GM18861 (cell line): ENCODE results near the gene NOP14.
A peak's percentile ranks its signal among the peaks of the same experiment; 100 is the strongest.
"Not testable (repeated sequence)": the region's sequence is repeated elsewhere in the genome, so short reads cannot be mapped to it uniquely, and the experiment has no call there.

Experiments
- ATAC-seq: cut with Tn5 transposase; IDR thresholded peaks from one replicate; pipeline ENCODE4 v1.9.1; 2021; ENCODE audit not compliant: unreplicated experiment

Gene NOP14

DNA sequence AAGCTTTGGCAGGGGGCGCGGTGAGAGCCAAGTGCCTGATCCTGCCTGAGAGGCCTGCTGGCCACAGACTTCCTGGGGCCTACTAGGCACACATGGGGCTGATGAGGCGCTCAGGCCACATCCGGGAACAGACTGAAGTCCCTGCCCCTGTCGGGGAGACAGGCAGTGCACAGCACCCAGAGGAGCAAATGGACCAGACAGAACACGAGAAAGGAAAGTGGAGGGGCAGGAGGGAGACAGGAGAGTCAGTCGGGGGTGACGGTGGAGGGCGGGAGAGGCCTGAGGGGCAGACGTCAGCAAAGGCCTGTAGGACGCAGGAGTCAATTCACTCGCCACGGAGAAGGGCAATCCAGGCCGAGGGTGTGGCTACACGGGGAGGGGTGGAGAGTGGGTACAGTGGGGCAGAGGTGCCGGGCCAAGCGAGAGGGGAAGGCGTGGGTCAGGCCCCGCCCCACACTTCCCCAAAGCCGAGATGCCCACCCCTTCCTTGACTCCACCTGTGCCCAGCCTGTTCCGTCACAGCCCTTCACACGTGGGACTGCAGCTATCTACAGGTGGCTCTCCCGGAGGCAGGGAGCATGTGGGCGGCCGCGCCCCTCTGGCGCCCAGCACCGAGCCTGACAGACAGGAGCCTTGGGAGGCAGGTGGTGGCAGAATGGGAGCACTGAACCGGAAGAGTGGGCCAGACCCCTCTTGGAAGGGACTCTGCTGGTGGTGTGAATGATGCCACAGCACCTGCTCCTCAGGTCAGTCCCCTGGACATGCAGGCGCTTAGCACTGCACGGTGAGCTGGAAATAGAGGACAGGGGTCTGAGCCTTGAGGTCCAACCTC, 20.5 kb downstream of the NOP14 start:
- ATAC-seq, result no peak

- no peak for ATAC-seq
Measured at GRCh38 chr4:2942037-2942531, 21.1 kb downstream of the NOP14 start.

DNA sequence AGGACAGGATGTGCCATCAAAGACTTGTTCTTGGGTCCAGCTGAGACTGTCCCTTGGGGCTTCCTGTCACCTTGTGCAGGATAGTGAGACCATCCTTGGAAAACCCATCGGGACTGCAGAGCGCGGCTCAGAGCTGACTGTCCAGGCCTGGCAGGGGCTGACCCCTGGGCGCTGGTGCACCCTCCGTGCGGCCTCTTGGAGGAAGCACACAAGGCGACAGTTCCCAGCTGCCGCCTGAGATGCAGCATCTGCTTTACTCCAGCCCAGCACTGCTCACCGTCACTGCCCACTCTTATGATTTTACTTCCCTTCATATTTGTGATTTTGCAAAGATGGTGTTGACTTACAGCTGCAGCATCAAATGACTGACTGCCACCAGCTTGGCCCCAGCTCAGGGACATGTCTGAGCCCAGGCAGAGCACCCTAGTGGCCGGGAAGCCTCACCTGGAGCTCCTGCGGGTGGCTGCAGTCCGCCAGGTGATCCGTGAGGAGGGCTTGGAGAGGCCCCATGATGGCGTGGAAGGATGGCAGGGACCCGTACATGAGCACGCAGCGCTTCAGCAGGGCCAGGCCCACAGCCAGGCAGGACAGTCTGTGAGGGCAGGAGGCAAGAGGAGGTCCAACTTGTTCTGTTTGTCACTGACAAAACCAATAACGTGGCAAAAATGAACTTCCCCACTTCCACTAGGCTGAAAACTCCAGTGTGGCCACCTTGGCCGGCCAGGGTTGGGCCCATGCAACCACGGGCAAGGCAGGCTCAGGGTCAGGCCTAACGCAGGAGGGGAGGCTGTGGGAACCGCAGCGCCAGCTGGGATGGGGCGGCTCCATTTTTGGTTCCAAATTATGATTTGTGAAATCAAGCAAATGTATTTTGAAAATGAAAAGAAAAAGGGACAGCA, 21.8 kb downstream of the NOP14 start:
- ATAC-seq, result no peak

DNA sequence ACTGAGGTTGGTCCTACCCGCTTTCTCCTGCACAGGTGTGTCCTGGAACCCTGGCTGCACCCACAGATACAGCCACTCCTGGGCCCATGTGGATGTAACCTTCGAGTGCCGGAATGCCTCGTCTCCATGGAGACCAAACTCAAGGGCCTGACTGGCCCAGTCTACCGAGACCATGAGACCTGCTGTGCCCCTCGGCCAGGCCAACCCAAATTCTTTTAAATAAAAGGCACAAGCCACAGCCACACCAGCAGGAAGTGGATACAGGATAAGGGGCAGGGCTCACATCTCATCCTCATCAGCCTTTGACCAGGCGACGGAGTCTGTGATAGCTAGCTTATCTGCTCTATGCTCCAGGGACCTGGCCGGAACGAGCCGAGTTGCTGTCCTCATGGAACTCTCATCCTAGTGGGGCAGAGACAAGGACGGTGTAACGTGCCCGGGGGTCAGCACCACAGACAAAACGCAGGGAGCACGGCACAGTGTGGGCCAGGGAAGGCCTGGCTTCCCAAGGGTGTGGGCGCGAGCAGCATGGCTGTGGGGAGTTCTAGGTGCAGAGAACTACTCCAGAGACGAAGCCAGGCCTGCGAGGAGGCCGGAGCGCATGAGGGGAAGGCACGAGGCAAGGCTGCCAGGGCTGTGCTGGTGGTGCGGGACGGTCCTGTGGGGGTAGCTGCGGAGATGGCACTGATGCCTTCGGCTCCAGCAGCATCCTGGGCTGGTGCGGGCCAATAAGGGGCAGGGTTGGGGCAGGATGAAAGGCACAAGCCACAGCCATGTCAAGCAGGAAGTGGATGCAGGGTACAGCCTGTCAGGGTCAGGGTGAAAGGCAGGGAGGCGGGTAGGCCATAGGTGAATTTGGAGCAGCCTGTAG, 22.7 kb downstream of the NOP14 start:
- no peak for ATAC-seq

DNA sequence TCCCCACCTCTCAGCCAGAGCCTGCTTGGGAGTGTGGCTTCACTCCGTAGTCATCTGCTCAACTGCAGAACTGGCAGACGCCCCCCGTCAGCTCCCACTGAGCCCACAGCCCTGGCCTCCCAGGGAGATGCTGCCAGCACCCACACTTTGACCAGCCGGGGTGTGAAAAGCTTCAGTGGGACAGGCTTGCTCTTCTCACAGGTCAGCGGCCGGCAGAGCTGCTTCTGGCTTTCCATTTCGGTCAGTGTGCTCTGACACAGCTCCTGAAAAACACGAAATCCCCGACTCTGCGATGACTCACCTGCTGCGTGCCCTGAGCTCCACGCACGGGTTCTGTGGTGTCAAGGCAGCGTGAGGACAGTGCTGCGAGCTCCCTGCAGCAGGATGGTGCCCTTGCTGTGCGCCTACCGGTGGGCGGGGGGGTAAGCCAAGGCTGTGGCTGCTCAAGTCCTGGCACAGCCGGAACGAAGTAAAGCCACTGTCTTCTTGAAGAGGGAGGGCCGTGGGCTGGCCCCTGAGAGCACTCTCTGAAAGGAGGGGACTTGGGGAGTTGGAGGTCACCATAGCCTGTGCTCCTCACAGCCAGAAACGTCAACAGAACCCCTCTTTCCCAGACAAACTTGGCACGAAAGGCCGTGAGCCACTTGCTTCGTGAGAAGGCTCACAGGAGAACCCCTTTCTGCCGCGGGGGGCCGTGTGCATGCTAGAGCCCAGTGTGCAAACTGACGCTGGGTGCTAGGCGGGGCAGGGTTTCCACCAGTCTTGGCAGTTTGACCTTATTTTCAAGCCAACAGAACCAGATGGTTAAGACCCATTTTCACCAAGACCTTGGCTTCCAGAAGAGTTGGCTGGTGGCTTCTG, 23.6 kb downstream of the NOP14 start:
- ATAC-seq, result no peak

DNA sequence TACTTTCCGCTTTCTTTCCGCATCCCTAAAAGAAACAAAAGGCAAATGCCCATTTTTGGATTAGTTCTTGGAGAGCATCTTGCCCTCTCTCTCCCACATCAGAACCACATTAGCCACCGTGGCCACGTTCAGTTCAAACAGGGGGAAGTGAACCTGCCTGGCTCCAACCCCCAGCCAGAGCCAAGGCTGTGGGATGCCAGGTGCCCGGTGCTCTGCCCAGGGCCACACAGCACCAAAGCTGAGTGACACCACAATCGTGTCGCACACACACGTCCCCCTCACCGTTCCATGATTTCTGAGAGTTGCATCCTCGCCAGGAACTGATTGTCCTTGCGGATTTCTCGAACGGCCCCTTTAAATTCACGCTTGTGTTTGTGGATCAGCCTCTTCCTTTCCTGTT, 24.3 kb downstream of the NOP14 start:
- ATAC-seq, result no peak

- ATAC-seq, result not testable (repeated sequence)
Measured at GRCh38 chr4:2938411-2938810, 24.8 kb downstream of the NOP14 start.

DNA sequence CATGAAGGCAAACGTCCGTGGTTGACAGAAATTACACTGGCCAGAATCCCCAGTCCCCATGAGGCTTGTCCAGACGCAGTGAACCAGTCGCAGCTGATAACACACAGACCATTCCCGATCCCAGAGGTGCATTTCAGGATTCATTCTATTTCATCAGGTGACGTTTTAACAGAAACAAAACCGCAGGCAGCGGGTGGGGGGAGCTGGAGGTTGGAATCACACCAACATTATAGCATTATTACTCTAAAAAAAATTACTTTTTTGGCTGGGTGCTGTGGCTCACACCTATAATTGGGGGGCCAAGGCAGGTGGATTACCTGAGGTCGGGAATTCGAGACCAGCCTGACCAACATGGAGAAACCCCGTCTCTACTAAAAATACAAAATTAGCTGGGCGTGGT, 25.2 kb downstream of the NOP14 start:
- ATAC-seq, result no peak

DNA sequence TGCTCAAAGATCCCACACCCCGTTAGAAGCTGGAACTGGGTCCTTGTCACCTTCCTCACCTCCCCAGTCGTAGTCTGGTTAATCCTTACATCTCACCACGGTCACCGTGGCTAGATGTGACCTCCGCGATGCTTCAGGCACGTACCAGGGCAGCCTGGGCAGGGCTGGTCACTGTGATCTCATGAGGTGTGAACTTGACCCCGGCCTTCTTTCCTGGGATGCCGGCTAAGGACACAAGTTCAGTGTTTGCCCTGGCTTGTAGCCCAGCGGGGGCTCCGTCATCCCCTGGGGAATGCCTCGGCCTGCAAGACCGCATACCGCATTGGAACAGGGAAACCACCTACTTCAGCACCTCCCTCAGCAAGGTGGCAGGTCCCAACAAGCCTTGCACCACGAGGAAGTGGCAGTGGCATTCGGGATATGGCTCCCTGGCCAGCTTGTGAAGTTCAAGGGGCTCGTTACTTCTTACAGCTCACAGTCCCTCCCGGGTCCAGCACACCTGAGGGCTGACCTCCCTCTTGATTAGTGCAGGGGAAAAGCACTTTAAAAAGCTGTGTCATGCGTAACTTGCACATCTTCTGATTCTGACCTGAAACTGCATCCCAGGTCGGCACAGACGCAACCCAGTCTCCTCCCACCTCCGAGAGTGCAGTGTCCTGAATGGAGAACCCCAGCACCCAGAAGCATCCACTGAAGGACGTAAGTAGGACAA, 25.9 kb downstream of the NOP14 start:
- no peak for ATAC-seq

GRCh38 chr4:2936773-2937145, 26.4 kb downstream of the NOP14 start:
- ATAC-seq, result no peak

GRCh38 chr4:2935762-2936743, 27.2 kb downstream of the NOP14 start:
- no peak for ATAC-seq

GRCh38 chr4:2934813-2935761, 28.1 kb downstream of the NOP14 start:
- ATAC-seq, result peak; percentile 39

GRCh38 chr4:2934077-2934812, 29.0 kb downstream of the NOP14 start:
- ATAC-seq, result no peak

DNA sequence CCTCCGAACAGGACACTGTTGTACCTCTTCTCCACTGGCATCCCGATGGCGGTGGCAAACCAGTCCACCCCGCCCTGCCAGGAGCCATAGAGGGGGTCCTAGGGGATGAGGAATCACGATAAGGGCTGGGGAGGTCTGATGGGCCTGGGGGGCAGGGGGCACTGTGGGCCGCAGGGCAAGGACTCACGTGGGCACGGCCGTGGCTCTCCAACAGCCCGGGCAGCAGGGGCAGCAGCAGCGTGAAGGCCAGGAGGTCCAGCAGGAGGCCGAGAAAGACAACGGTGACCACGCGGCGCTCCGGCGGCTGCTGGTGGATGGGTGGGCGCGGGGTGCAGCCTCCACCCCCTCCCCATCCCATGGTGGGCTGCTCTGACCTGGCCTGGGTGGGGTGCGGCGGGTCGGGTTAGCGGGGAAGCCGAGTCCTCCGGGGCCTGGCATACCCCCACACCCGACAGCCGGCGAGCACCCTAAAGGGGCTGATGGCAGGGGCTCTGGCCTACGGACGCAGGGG, 29.6 kb downstream of the NOP14 start:
- no peak for ATAC-seq

DNA sequence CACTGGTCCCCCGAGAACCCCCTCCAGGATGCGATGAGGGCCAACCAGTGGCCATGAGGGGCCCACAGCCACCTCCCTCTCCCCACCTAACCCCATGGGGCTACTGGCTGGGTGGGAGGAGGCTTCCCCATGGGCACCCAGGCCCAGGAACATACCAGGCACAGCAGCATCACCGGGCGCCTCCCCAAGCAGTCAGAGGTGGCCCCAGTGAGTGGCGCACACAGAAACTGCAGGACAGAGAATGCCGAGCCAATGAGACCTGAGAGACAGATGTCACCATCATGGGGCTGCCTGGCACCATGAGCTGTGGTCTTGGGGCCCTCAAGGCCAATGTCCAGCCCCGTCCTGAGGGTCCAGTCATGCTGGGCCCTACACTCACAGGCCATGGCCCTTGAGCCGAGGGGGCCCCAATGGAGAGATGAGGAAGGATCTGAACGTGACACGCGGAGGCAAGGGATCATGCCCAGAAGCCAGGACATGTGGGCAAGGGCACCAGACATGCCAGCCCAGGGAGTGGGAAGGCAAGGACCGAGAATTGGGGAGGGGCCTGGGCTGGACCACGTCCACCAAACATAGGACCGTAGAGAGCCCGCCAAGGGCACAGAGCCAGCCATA, 30.1 kb downstream of the NOP14 start:
- ATAC-seq, result no peak
